GM23338 (cell line): Measurements from ENCODE around the gene SESN3. TPM values are rescaled to one million over a fixed set of nuclear protein-coding genes. Genes with fewer than 3 reads are reported as not detected.

Experiments
- ATAC-seq: fragments of 200-7000 bp; cut with Tn5 transposase; 3 replicates; pipeline ENCODE4 v1.9.1; 2020
- DNase-seq: peaks from one replicate; pipeline ENCODE4 v3.0.0-alpha.2; 2015; ENCODE audit warnings: low spot score
- H2AFZ ChIP-seq: fragments of 200-600 bp; sonication (generic); 2 replicates; pipeline ENCODE4 v1.8.0; 2016; ENCODE audit warnings: antibody characterized with exemption, mild to moderate bottlenecking, moderate library complexity
- H3F3A ChIP-seq: fragments of 200-600 bp; sonication (generic); replicated peaks from 2 replicates; pipeline ENCODE4 v1.8.0; 2017; ENCODE audit warnings: antibody characterized with exemption, mixed run types, low read depth
- H3K27ac ChIP-seq: fragments of 200-600 bp; sonication (generic); 2 replicates; pipeline ENCODE4 v1.6.1; 2016; ENCODE audit warnings: low read depth
- H3K27me3 ChIP-seq: fragments of 200-600 bp; sonication (generic); 2 replicates; pipeline ENCODE4 v1.8.0; 2016; ENCODE audit warnings: mild to moderate bottlenecking, mixed run types, moderate library complexity; ENCODE audit not compliant: insufficient read depth
- H3K36me3 ChIP-seq: fragments of 200-600 bp; sonication (generic); 2 replicates; pipeline ENCODE4 v1.8.0; 2016; ENCODE audit warnings: mild to moderate bottlenecking; ENCODE audit not compliant: insufficient read depth
- H3K4me1 ChIP-seq: fragments of 200-600 bp; sonication (generic); 2 replicates; pipeline ENCODE4 v1.8.0; 2016; ENCODE audit warnings: mild to moderate bottlenecking, moderate library complexity; ENCODE audit not compliant: insufficient read depth
- H3K4me2 ChIP-seq: fragments of 200-600 bp; sonication (generic); 2 replicates; pipeline ENCODE4 v1.7.1; 2017; ENCODE audit warnings: mixed run types
- H3K4me3 ChIP-seq: fragments of 200-600 bp; sonication (generic); 2 replicates; pipeline ENCODE4 v1.6.1; 2016; ENCODE audit warnings: mixed run types
- H3K79me2 ChIP-seq: fragments of 200-600 bp; sonication (generic); replicated peaks from 2 replicates; pipeline ENCODE4 v1.8.0; 2017; ENCODE audit warnings: mild to moderate bottlenecking; ENCODE audit not compliant: insufficient read depth
- H3K9me2 ChIP-seq: fragments of 200-600 bp; sonication (generic); 2 replicates; pipeline ENCODE4 v1.8.0; 2017; ENCODE audit not compliant: insufficient read depth
- H4K20me1 ChIP-seq: fragments of 200-600 bp; sonication (generic); replicated peaks from 2 replicates; pipeline ENCODE4 v1.8.0; 2017; ENCODE audit warnings: mild to moderate bottlenecking; ENCODE audit not compliant: insufficient read depth
- H3K27ac Mint-ChIP-seq: 2 replicates; pipeline ENCODE4 v1.8.0; 2020; ENCODE audit warnings: inconsistent platforms, mild to moderate bottlenecking, moderate library complexity, mixed read lengths
- H3K27me3 Mint-ChIP-seq: 3 replicates; pipeline ENCODE4 v1.8.0; 2022; ENCODE audit warnings: low read depth, mild to moderate bottlenecking, moderate library complexity, mixed read lengths, inconsistent platforms; ENCODE audit not compliant: insufficient read depth, poor library complexity
- H3K36me3 Mint-ChIP-seq: 3 replicates; pipeline ENCODE4 v1.8.0; 2021; ENCODE audit warnings: low read depth, mild to moderate bottlenecking, inconsistent platforms, moderate library complexity, mixed read lengths
- H3K4me1 Mint-ChIP-seq: 3 replicates; pipeline ENCODE4 v1.8.0; 2020; ENCODE audit warnings: mild to moderate bottlenecking, inconsistent platforms, mixed read lengths
- H3K4me3 Mint-ChIP-seq: 3 replicates; pipeline ENCODE4 v1.8.0; 2021; ENCODE audit warnings: moderate library complexity, mild to moderate bottlenecking, inconsistent platforms, mixed read lengths
- H3K9me3 Mint-ChIP-seq: 3 replicates; pipeline ENCODE4 v1.8.0; 2020; ENCODE audit warnings: moderate library complexity, mild to moderate bottlenecking, inconsistent platforms, mixed read lengths
- CREB1 ChIP-seq: fragments of 250-450 bp; sonication (Bioruptor Pico); IDR thresholded peaks from 2 replicates; pipeline ENCODE4 v1.5.0; 2020; ENCODE audit warnings: low read depth, mild to moderate bottlenecking, moderate library complexity
- CTCF ChIP-seq, 2 experiments: fragments of 200-600 bp in 1 of 2; sonication (generic) in 1 of 2; conservative IDR thresholded peaks; 2 replicates each; pipeline versions ENCODE4 v1.5.1 to v1.6.1; 2016 to 2017; ENCODE audit warnings: antibody characterized with exemption in 2 of 2, low read depth in 2 of 2, mild to moderate bottlenecking in 2 of 2, moderate library complexity in 1 of 2
- EZH2phosphoT487 ChIP-seq: fragments of 200-600 bp; sonication (generic); IDR thresholded peaks from one replicate; pipeline ENCODE4 v1.8.1; 2018; ENCODE audit warnings: antibody characterized with exemption; ENCODE audit not compliant: unreplicated experiment
- JUNB ChIP-seq: IDR thresholded peaks from one replicate; pipeline ENCODE4 v1.6.1; 2016; ENCODE audit warnings: antibody characterized with exemption; ENCODE audit not compliant: unreplicated experiment
- STAT1 ChIP-seq: IDR thresholded peaks from one replicate; pipeline ENCODE4 v1.6.1; 2016; ENCODE audit warnings: antibody characterized with exemption; ENCODE audit not compliant: unreplicated experiment
- ZNF114 ChIP-seq: fragments of 250-450 bp; sonication (Bioruptor Pico); IDR thresholded peaks from 2 replicates; pipeline ENCODE4 v1.5.0; 2020; ENCODE audit warnings: mild to moderate bottlenecking, moderate library complexity
- ZNF331 ChIP-seq: fragments of 250-450 bp; sonication (Bioruptor Pico); IDR thresholded peaks from 2 replicates; pipeline ENCODE4 v1.5.0; 2020; ENCODE audit warnings: low read depth, mild to moderate bottlenecking, moderate library complexity
- ZNF462 ChIP-seq: fragments of 250-450 bp; sonication (Bioruptor Pico); IDR thresholded peaks from 2 replicates; pipeline ENCODE4 v1.5.0; 2020; ENCODE audit warnings: mild to moderate bottlenecking, moderate library complexity
- polyA plus RNA-seq: library from polyadenylated mRNA; unstranded; fragments of >200 nt; fragmentation: Nextera tagmentation; extraction: Ambion mirVana; gene quantifications from 2 replicates; pipeline ENCODE4 v1.2.1, GENCODE V29; 2016
- total RNA-seq: library from RNA; depleted of rRNA; stranded (reverse); fragments of >200 nt; shearing (Covaris generic); gene quantifications from 2 replicates; pipeline ENCODE4 v1.2.3, GENCODE V29; 2014
- TF ChIP-seq, protein P1 (sequence below): IDR thresholded peaks from 2 replicates; pipeline ENCODE4 v1.6.1; 2016; ENCODE audit warnings: antibody characterized with exemption
- TF ChIP-seq, protein P2 (sequence below): IDR thresholded peaks from one replicate; pipeline ENCODE4 v1.6.1; 2018; ENCODE audit warnings: antibody characterized with exemption; ENCODE audit not compliant: unreplicated experiment

The SESN3 gene
- total and polyA plus RNA-seq, 2 experiments from 2014 or later = 5.5 to 30.5 TPM

DNA sequence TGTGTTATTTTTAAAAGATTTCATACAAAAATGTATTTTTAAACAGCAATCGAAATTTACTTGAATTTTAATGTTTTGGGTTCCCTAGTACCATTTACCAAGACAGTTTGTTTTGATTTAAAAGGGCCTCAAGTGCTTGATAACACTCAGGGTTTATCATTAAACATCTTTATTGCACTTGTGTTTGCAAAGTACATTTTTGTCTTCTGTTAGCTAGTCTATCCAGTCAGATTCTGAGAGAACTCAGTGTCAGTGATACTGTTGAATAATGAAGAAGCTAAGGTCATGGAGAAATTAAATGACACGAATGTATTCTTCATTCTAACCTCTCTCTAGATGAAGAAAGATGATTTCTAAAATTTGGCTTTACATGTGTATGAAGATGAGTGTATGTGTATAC lies 12.7 kb upstream of the SESN3 start (continued):
- TF ChIP-seq, protein P1, sequence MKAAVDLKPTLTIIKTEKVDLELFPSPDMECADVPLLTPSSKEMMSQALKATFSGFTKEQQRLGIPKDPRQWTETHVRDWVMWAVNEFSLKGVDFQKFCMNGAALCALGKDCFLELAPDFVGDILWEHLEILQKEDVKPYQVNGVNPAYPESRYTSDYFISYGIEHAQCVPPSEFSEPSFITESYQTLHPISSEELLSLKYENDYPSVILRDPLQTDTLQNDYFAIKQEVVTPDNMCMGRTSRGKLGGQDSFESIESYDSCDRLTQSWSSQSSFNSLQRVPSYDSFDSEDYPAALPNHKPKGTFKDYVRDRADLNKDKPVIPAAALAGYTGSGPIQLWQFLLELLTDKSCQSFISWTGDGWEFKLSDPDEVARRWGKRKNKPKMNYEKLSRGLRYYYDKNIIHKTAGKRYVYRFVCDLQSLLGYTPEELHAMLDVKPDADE = no peak
- TF ChIP-seq ZNF462 (CRISPR knock-in tag) (no peak), JUNB (no peak), ZNF331 (CRISPR knock-in tag) (no peak), STAT1 (no peak)

DNA sequence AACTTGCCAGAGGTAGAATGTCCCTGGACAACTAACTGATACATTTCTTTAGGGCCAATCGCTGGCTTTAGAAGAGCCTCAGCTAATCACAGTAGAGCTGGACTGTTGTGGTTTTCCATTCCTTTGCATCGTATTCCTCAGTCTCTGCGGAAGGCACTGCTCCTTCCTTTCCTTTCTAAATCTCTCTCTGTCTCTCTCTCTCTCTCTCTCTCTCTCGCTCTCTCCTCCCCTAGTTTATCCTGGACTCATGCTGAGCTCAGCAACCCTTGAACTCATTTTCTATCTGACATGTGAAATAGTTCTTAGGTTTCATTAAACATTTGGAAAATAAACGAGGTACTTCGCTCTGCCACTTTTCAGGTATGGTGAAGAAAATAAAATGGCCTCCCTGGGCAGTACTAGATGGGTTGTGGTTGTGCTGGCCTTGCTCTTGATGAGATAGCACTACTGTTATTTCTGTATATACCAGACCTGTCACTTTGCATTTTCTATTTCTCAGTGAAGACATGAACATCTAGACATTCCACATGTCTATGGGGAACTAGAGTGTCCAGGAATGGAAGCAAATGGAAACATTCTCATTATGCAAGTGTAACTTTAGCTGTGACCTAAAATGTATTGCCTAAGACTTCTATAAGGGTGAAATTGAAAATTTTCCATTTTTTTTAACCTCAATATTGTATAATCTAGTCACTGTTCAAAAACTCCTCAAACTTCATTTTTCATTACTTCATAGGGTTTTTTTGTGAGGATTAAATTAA lies 12.0 kb upstream of the SESN3 start:
- H3K27me3 ChIP-seq = no peaks in the 10 kb centered on the region
- H3K27me3 Mint-ChIP-seq = no peaks in the 10 kb centered on the region
- peaks cover 27% of the 10 kb centered on the region for H3K4me1 Mint-ChIP-seq
- H3K4me3 Mint-ChIP-seq = no peak overlapping the region
- H4K20me1 ChIP-seq = no peaks in the 10 kb centered on the region
- peak overlapping the region; percentile 3; the same call in 1 of the 2 replicates for H3K4me2 ChIP-seq
- no peaks in the 10 kb centered on the region; the same call in 1 of the 2 replicates for H3F3A ChIP-seq
- no peaks in the 10 kb centered on the region for H3K79me2 ChIP-seq
- no peaks in the 10 kb centered on the region for H3K36me3 Mint-ChIP-seq
- no peak for DNase-seq
- no peak overlapping the region for H3K4me3 ChIP-seq
- peak; percentile 67 for ATAC-seq
- peak overlapping the region; percentile 78 for H3K27ac Mint-ChIP-seq
- peaks cover 17% of the 10 kb centered on the region for H3K4me1 ChIP-seq
- no peaks in the 10 kb centered on the region for H3K36me3 ChIP-seq
- H2AFZ ChIP-seq = peak overlapping the region; percentile 63; the same call in 1 of the 2 replicates
- H3K9me3 Mint-ChIP-seq = no peaks in the 10 kb centered on the region
- H3K27ac ChIP-seq = no peak overlapping the region
- peaks cover 6% of the 10 kb centered on the region; the same call in 1 of the 2 replicates for H3K9me2 ChIP-seq
- TF ChIP-seq ZNF114 (CRISPR knock-in tag) = no peak
- no peak for TF ChIP-seq CREB1 (CRISPR knock-in tag)
- TF ChIP-seq, protein P2, sequence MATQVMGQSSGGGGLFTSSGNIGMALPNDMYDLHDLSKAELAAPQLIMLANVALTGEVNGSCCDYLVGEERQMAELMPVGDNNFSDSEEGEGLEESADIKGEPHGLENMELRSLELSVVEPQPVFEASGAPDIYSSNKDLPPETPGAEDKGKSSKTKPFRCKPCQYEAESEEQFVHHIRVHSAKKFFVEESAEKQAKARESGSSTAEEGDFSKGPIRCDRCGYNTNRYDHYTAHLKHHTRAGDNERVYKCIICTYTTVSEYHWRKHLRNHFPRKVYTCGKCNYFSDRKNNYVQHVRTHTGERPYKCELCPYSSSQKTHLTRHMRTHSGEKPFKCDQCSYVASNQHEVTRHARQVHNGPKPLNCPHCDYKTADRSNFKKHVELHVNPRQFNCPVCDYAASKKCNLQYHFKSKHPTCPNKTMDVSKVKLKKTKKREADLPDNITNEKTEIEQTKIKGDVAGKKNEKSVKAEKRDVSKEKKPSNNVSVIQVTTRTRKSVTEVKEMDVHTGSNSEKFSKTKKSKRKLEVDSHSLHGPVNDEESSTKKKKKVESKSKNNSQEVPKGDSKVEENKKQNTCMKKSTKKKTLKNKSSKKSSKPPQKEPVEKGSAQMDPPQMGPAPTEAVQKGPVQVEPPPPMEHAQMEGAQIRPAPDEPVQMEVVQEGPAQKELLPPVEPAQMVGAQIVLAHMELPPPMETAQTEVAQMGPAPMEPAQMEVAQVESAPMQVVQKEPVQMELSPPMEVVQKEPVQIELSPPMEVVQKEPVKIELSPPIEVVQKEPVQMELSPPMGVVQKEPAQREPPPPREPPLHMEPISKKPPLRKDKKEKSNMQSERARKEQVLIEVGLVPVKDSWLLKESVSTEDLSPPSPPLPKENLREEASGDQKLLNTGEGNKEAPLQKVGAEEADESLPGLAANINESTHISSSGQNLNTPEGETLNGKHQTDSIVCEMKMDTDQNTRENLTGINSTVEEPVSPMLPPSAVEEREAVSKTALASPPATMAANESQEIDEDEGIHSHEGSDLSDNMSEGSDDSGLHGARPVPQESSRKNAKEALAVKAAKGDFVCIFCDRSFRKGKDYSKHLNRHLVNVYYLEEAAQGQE = no peak
- TF ChIP-seq ZNF331 (CRISPR knock-in tag) = no peak
- no peak for TF ChIP-seq CTCF (conservative IDR thresholded peaks at IDR 0.05; ENCODE audit: low read depth in 2 of 2)
- no peak for TF ChIP-seq EZH2phosphoT487
